Right renal pelvis (tissue), 4 donors: ENCODE measurements around the gene RAPGEF6. TPM values are rescaled to one million over a fixed set of nuclear protein-coding genes. Genes with fewer than 3 reads are reported as not detected.
"Not testable (repeated sequence)": the region's sequence is repeated elsewhere in the genome, so short reads cannot be mapped to it uniquely, and the experiment has no call there.

Experiments
- DNase-seq, 4 donors: peaks; one replicate each; pipeline ENCODE4 v3.0.0-alpha.2; 2013; ENCODE audit warnings: low read depth in 4 of 4, low spot score in 3 of 4, missing footprints in 1 of 4
- polyA plus RNA-seq, 4 donors: library from polyadenylated mRNA; unstranded; fragments of 120-200 nt; gene quantifications; one replicate each; pipeline ENCODE4 v1.2.1, GENCODE V29; 2013; ENCODE audit not compliant: insufficient read length in 4 of 4

RAPGEF6 gene
- polyA plus RNA-seq, 4 donors = 14.1 to 15.3 (median 14.6) TPM

DNA sequence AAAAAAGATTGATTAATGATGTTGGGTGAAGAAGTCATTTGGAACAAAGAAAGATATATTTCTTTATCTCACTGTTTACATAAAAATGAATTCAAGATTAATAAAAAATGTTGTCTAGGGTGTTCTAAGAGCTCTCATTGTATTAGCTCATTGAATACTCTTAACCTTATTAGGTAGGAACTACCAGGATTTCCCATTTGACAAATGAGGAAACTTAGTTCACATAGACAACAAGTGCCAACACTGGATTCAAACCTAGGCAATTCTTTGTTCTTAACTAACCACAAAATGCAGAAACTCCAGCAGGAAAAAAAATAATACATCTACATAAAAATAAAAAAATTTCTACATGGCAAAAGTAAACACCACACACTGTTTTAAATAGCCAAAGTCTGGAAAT is 175.8 kb downstream of the RAPGEF6 start:
- no peak for DNase-seq

DNA sequence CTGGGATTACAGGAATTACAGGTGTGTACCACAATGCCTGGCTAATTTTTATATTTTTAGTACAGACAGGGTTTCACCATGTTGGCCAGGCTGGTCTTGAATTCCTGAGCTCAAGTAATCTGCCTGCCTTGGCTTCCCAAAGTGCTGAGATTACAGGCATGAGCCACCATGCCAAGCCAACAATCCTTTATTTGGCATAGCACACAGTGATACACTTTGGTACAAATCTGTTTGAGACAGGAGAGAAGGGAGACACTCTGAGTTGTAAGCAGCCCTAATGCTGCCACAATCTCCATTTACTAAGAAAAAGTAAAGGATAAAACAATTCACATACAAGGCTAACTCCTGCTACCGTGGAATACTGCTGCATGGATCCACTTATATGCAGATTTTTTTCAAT is 177.8 kb downstream of the RAPGEF6 start:
- DNase-seq = no peak

DNA sequence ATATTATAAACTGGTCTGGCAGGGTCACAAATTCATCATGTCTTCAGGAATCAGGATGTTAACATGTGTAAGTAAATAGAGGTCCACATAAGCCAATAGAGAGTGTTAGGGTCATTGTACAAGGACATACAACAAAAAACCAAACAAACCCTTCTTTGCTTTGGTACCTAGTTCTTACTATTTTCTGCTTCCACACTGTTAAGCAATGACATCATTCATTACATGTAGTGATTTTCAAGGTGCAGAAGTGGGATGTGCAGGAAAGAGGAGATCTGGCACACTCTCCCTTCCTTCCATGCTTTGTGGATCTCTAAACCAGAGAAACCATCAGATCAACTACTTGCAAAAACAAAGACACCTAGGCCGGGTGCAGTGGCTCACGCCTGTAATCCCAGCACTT is 184.1 kb downstream of the RAPGEF6 start:
- DNase-seq = no peak

DNA sequence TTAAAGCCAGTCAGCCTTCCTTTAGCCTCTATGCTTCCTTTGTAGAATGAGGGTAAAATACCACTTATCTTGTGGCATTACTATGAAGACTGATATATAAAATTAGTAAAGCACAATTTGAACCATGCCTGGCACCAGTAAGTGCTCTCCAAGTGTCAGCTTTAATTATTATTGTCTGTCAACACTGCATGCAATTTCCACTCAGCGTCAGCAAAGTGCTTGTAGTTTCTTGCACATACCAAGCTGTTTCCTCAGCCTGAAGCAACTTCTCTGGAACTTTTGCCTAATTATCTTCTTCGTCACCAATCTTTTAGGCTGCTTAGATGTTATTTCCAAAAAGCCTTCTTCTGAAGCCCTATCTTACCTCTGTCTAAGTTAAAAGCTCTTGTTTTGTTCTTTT is 193.8 kb downstream of the RAPGEF6 start:
- DNase-seq = no peak

DNA sequence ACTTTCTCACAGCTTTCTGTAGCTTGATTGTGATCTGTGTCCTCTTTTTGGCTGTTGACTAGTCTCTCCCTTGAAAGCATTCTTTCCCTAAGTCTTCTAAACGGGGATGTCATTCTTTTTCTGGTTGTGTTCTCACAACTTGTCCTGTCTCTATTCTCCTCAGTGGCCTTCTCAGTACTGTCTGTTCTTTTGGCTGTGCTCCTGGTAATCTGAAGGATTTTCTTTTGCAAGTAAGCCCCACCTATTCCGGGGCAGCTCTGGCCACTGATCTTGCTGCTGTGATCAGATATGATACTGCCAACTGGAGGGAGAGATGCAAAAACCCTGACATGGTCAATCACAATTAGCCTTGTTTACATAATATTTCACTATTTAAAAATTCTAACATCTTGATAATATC is 198.9 kb downstream of the RAPGEF6 start:
- no peak for DNase-seq

DNA sequence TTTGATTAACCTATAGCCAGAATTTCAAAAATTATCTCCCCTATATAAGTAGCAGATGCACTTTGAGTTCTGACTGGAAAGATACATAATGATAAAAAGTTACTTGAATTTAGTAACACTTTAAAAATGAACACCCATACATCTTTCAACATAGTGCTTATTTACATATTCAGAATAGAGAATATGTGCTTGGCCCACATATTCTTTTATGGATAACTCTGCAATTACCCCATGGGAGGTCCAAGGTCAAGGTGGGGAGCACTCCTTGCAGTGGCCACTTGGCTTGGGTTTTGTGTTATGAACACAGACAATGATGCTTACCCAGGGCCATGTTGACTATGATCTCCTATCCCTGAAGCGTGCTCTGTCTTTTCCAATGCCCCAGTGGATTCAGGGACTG is 201.9 kb downstream of the RAPGEF6 start:
- DNase-seq = no peak

DNA sequence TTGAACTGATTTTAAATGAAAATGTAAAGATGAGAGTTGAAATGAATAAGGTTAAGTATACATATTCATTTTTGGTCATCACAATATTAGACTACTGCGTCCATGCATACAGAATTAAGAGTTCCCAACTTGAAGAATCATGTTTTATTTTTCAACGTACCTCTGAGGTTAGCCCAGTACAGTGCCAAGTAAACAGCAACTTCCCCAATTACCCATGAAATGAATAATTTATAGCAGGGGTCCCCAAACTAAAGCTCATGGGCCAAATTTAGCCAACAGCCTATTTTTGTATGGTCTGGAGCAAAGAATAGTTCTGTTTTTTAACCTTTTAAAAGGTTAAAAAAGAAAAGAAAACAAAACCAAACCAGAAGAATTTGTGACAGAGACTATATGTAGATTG is 203.2 kb downstream of the RAPGEF6 start:
- no peak for DNase-seq

DNA sequence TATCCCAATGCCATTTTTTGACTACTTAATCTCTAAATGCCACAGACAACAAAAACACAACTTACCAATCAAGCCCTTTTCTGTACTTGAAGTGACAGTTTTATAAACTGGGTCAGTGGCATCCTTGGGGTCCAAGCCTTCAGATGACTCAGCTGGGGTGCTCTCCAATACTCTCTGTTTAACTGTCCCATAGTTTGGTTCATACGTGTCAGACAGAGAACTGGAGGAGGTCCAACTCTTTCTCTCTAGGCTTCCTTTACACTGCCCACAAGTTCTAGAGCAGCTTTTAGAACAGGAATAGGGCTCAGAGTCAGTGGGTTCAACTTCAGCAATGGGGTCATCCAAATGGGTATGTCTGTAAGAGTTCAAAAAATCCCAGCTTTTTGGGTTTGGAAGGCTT is 204.2 kb downstream of the RAPGEF6 start:
- DNase-seq = no peak

DNA sequence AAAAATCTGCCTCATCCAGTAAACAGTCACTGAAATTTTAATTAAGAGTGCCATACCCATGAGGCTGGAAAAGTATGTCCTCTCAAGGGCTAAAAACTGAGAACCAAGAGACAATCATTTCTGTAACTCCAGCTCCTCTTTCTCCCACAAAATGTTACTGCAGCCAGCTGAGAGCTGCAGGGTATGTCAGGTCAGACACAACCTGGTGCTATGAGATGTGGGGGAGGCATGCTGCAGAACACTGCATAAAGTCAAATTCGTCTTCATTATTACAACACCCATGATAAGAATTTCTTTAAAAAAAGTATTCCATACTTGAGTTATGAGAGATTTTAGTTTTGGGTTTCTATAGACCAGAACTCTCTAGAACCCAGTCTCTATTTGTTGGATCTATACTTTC is 209.0 kb downstream of the RAPGEF6 start:
- DNase-seq = no peak

DNA sequence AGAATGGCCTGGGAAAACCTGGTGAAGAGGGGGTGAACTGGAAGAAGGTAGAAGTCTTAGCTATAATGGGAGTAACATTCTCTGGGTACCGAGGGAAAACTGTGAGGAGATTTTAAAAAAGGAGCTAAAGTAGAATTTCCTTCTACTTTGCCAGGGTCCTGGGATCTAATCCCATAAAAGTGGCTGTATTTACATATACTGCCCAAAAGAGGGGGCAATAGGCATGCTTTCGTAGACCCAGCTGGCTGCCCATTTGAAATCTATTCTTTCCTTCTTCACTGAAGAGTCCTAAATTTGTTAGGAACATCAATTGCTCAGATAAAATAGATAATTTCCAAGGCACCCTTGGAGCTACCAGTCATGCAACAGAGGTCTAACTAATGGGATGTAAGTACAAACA is 212.0 kb downstream of the RAPGEF6 start:
- DNase-seq = no peak

DNA sequence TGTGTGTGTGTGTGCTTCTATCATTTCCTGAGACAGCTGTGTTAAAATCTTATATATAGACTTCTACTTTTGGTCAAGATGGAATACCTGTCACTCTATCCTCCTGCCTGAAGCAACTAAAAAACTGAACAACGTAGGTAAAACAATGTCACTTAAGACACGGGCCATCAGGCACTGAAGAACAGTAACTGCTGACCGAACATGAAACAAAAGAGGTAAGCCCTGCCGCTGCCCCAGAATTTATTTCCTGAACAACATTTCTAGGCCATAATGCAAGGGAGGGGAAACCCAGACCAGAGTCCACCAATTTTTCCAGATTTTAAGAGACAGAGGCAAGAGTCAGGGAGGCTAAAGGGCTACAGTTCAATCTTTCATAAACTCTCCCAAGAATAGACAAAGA is 215.2 kb downstream of the RAPGEF6 start:
- no peak for DNase-seq

DNA sequence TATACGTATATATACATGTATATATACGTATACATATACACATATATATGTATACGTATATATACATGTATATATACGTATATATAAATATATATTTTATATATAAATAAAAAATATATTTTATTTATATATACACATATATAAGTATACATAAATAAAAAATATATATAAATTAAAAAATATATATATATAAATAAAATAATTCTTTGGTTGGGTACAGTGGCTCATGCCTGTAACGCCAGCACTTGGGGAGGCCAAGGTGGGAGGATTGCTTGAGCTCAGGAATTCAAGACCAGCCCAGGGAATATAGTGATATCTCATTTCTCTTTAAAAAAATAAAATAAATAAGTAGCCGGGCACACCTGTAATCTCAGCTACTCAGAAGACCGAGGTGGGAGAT is 216.2 kb downstream of the RAPGEF6 start:
- DNase-seq = no peak

DNA sequence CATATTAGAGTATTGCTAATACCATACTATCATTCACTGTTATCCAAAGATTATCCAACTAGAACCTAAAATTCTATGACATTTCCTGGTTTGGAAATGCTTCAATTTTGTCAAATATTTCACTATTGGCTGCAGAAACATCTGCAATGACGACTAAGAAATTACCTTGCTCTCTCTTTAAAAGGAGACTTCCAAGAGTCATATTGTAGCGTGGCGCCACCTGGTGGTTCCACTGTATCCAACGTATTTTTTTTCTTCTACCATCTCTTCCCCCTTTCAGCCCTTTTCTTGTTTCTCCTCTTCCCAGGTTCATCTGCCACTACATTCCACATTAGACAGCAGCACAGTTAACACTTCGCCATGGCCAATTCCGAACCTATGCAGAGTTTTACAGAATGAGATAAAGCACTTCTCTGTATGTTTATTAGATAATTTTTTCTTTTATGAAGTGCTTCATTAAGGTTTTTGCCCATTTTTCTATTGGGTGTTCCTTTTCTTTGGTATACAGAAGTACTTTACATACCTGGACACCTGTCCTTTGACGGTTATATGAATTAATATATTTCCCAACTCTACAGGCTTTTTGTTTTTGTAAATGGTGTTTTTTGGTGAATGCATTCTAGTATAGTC is 217.7 kb downstream of the RAPGEF6 start:
- DNase-seq = peak; percentile 44 to 62 (median 55)

DNA sequence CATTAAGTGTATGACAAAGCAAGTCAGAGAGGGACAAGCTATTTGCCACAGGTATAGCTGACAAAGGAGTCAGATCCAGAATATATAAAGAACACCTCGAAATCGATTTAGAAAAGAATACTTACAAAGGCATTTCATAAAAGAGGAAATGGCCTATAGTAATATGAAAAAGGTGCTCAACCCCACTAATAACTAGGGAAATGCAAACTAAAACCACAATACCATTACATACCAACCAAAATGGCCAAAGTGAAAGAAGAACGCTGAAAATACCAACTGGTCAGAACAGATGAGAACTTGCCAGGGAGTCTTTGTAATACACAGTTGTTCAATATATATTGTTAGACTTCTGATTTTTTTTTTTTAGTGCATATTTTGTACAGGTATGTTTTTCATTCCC is 218.3 kb downstream of the RAPGEF6 start:
- DNase-seq = no peak

DNA sequence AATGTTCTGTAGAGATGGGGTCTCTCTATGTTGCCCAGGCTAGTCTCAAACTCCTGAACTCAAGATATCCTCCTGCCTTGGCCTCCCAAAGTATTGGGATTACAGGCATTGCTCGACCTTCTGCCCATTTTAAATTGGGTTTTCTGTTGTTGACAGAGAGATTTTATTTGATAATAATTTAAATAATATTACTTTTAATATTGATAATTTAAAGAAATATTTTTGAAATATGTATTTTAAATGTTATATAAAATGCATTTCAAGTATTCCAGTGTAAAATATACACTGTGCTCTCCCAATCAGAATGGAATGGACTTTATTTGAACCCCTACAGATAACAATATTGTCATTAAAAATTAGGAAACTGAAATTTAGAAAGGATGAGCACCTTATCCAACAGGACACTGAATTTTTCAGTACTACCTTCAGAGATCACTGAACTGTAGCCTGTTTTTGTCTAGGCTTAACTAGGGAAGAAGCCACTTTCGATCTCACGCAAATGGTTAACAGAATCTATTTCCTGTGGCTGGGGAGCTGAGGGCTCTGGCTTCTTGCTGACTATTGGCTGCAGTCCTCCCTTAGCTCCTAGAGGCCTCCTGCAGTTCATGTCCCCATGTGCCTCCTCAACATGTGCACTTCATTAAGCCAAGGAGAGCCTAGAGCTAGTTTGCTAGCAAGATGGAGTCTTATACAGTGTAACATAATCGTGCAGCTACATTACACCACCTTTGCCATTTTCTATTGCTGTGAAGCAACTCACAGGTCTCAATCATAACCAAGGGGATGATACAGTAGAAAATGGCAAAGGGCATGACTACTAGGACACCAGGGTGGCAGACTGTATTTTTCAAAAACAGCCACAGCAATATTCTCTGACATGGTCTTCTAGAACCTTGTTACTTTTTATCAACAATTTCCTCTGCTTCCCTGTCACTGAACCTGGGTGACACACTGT is 221.1 kb downstream of the RAPGEF6 start:
- DNase-seq = no peak

DNA sequence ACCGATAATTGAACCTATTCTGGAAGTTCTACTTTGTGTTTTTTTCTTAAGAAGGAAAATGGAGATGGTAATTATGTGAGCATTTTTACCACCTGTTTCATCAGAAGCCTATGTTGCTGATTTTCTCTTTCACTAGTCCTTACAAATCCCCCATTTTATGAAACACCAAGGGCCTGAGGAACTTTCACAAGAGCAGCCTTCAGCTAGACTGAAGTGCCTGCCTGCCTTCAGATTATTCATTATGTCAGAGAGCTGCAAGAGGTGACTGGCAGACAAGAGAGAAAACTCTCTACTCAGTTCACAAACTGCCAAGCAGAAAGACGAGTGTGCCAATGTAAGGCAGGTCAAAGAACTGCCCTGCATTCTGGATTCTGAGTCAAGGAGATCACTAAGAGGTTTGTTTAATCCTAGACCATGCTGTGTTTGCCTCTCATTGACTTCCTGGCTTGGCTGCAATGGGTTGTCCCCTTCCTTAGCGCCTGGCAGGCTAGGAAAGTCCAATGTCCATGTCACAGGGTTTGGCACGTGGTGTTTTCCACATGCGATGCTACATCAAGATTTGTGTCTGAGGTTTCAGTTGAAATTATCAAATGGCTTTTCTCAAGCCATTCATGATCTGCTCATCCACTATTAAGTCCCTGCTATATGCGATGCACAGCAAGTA is 227.9 kb downstream of the RAPGEF6 start:
- DNase-seq = no peak

DNA sequence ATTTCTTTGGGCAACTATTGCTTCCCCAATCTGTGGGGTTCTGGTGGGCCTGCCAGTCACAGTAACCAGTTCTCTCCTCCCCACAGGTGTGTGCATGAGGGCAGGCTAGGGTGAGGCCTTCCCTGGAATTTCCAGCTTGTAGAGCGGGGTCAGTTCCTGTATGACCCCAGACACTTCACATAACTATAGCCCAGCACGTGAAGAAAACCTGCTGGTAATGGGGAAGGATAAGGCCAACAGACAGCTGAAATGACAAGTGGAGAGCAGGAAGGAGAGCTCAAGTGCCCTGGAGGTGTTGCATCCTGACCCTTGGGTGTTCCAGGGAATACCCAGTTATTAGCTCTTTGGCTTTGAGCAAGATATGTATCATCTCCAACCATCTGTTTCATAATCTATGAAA is 229.0 kb downstream of the RAPGEF6 start:
- no peak for DNase-seq

DNA sequence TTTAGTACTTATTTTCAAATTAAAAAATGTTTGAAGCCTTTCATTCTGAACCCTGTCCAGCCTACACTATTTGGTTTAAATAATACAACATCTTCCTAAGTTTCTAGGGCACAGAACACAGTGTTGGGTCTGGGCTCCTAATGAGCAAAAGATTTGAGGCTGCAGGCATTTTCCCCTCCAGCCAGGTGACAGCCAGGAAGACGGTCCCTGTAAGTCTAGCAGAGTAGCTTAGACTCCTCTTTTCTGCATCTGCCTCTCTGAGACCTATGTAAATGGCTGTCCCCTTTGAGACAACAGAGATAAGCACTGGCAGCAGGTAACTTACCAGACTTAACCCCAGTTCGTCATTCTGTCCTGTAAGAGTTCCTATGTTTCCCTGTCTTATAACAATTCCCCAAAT is 229.4 kb downstream of the RAPGEF6 start:
- no peak for DNase-seq

DNA sequence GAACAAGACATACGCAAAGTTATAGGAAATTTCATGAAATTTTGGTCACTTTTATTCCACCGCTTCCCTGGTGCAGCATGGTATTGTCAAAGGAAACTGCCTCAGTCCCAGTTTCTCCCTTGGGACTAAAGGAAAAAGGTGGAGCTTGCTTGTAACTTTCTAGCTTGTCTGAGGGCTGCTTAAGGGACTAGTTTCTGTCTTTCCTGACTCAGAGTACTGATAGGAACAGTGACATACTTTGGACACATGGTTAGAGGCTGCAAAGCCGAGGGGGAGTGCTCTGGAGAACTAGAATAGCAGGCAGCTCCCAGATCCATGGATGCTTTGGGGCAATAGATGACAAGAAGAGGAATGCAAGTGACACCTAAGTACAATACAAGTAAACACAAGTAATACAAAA is 234.4 kb downstream of the RAPGEF6 start:
- DNase-seq = no peak

DNA sequence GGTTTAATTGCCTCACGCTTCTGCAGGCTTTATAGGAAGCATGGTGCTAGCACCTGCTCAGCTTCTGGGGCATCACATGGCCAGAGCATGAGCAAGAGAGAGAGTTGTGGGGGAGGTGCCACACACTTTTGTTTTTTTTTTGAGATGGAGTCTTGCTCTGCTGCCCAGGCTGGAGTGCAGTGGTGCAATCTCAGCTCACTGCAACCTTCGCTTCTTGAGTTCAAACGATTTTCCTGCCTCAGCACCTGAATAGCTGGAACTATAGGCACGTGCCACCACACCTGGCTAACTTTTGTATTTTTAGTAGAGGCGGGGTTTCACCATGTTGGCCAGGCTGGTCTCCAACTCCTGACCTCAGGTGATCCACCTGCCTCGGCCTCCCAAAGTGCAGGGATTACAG is 236.0 kb downstream of the RAPGEF6 start:
- DNase-seq = not testable (repeated sequence)

DNA sequence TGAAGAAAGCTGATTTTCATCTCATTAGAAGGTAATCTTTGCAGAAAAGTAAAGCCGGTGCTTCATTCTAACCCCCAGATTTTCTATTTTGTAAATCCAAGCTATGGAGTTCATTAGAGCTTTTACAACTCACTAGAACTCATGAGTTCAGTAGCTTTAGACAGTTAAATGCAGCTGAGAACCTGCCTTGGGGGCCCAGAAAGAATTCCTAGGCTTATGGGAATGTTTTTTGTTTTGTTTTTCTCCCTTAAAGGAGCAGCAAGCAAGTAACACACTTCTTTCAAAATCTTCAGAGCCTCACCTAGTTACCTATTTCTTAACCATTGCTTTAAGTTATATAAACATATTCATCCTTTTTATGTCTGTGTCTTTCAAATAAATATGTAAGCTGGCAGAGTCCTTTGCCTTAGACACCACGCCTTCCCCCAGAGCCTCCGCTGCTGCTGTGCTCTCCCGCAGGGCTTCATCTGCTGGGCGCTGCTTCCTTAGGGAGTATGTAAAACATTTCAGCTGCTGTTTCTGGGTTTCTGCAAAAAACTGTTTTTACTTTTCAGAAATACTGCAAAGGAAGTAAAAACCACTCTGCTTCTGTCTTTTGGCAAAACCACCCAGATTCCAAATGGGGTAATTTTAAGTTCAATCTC is 238.3 kb downstream of the RAPGEF6 start:
- no peak for DNase-seq
